ENCODE data around the gene SCN9A. TPM values are rescaled to one million over a fixed set of nuclear protein-coding genes. Genes with fewer than 3 reads are reported as not detected.

Gene SCN9A
- total and polyA plus RNA-seq, 2 donors (not counting 1 experiment from before 2014, with no cell fraction given) = 64.2 to 105 TPM

DNA sequence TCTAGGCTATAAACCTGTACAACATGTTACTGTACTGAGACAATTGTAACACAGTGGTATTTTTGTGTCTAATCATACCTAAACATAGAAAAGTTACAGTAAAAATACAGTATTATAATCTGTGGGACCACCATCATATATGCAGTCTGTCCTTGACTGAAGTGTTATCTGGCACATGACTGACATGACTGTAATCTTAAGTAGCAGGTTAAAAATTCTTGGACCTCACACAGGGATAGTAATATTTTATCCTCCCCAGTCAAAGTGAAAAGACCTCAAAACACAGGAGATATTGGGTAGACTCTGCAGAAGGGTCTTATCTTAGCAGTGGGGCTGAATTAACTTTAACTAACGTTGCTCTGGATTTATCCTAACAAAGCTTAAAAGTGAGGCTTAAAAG lies 4.9 kb upstream of the SCN9A start:
- H4K20me1 ChIP-seq (ENCODE audit: control insufficient read depth, extremely low read depth, insufficient read depth, low read length) = no peaks in the 10 kb centered on the region
- no peak overlapping the region for H2AFZ ChIP-seq (ENCODE audit: low read length)
- no peak overlapping the region for H3K9ac ChIP-seq (ENCODE audit: insufficient read depth, low read length)

DNA sequence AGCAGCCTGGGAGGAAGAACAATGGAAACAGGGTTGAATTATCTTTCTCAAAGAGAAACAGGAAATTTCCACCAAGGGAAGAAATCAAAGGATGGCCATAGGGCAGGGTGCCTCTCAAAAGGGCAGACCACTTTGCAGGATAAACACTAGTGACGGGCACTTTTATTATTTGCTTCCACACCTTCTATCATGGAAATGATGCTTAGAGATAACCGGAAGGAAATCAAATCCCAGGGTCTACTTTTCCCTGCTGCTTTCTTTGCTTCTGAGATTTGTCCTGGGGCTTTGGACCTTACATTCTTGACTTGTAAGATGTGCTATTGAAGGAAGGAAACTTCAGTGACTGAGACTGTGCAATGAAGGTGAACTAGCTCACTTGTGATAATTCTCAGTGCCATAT lies 1.1 kb upstream of the SCN9A start:
- Histone ChIP-seq H4K20me1 (ENCODE audit: control insufficient read depth, extremely low read depth, insufficient read depth, low read length) (no peaks in the 10 kb centered on the region), H3K27me3 (ENCODE audit: control insufficient read depth, insufficient read depth, low read length) (no peaks in the 10 kb centered on the region), H3K9ac (ENCODE audit: insufficient read depth, low read length) (no peak overlapping the region), H3K4me1 (ENCODE audit: control insufficient read depth, extremely low read depth, insufficient read depth, low read length) (peaks cover 2% of the 10 kb centered on the region), H3K4me2 (ENCODE audit: extremely low read depth, insufficient read depth, low read length) (peak overlapping the region; percentile 83), H3K9me3 (ENCODE audit: control insufficient read depth, insufficient read depth, low read depth, low read length) (no peaks in the 10 kb centered on the region), H3K27ac (ENCODE audit: insufficient read depth, low read length) (no peak overlapping the region), H3K79me2 (ENCODE audit: control insufficient read depth, insufficient read depth, low read length) (peaks cover 30% of the 10 kb centered on the region), H3K36me3 (ENCODE audit: control insufficient read depth, insufficient read depth, low read length) (no peaks in the 10 kb centered on the region), H3K4me3 (replicated peaks in 1 of 4; ENCODE audit: control extremely low read depth in 1 of 4, insufficient read depth in 1 of 4, low read depth in 3 of 4, low read length in 4 of 4) (peak overlapping the region in 2 of 4 experiments; percentile 87 to 89), H2AFZ (ENCODE audit: low read length) (no peak overlapping the region)
- no peak for DNase-seq (ENCODE audit: low read depth in 2 of 2)
- no peak for TF ChIP-seq EZH2 (IDR thresholded peaks at IDR 0.05; ENCODE audit: low read length, missing control alignments)
- TF ChIP-seq, protein P1, sequence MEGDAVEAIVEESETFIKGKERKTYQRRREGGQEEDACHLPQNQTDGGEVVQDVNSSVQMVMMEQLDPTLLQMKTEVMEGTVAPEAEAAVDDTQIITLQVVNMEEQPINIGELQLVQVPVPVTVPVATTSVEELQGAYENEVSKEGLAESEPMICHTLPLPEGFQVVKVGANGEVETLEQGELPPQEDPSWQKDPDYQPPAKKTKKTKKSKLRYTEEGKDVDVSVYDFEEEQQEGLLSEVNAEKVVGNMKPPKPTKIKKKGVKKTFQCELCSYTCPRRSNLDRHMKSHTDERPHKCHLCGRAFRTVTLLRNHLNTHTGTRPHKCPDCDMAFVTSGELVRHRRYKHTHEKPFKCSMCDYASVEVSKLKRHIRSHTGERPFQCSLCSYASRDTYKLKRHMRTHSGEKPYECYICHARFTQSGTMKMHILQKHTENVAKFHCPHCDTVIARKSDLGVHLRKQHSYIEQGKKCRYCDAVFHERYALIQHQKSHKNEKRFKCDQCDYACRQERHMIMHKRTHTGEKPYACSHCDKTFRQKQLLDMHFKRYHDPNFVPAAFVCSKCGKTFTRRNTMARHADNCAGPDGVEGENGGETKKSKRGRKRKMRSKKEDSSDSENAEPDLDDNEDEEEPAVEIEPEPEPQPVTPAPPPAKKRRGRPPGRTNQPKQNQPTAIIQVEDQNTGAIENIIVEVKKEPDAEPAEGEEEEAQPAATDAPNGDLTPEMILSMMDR (conservative IDR thresholded peaks at IDR 0.05 in 1 of 2, IDR thresholded peaks at IDR 0.05 in 1 of 2; ENCODE audit: low read depth in 1 of 2, low read length in 2 of 2) = no peak

More for the DNA sequence above, 4.9 kb upstream of the SCN9A start:
- peaks cover under 1% of the 10 kb centered on the region for H3K79me2 ChIP-seq (ENCODE audit: control insufficient read depth, insufficient read depth, low read length)
- H3K27ac ChIP-seq (ENCODE audit: insufficient read depth, low read length) = no peak overlapping the region
- H3K4me2 ChIP-seq (ENCODE audit: extremely low read depth, insufficient read depth, low read length) = no peak overlapping the region
- no peak for TF ChIP-seq EZH2 (IDR thresholded peaks at IDR 0.05; ENCODE audit: low read length, missing control alignments)
- TF ChIP-seq, protein P1 (conservative IDR thresholded peaks at IDR 0.05 in 1 of 2, IDR thresholded peaks at IDR 0.05 in 1 of 2; ENCODE audit: low read depth in 1 of 2, low read length in 2 of 2) = no peak
- no peaks in the 10 kb centered on the region for H3K9me3 ChIP-seq (ENCODE audit: control insufficient read depth, insufficient read depth, low read depth, low read length)
- H3K4me1 ChIP-seq (ENCODE audit: control insufficient read depth, extremely low read depth, insufficient read depth, low read length) = no peaks in the 10 kb centered on the region
- no peak for DNase-seq (ENCODE audit: low read depth in 2 of 2)
- H3K27me3 ChIP-seq (ENCODE audit: control insufficient read depth, insufficient read depth, low read length) = no peaks in the 10 kb centered on the region
- no peak overlapping the region for H3K4me3 ChIP-seq (replicated peaks in 1 of 4; ENCODE audit: control extremely low read depth in 1 of 4, insufficient read depth in 1 of 4, low read depth in 3 of 4, low read length in 4 of 4)
- no peaks in the 10 kb centered on the region for H3K36me3 ChIP-seq (ENCODE audit: control insufficient read depth, insufficient read depth, low read length)

DNA sequence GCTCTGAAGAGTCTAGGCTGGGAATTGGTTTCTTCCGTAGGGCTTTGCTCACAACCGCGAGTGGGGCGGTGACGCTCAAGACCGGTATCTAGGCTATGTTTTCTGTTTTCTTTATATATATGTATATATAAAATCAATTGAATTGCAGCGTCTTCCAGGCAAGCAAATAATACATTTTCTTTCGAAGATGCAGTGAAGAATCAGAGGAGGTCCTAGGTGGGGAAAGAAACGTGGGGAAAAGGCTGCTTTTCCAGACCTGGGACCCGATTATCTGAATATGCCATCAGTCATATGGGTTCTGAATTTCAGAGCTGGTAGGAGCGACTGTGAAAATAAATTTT lies 714 bp upstream of the SCN9A start:
- peak overlapping the region; percentile 74 for H3K27ac ChIP-seq (ENCODE audit: insufficient read depth, low read length)
- peak overlapping the region; percentile 99 for H2AFZ ChIP-seq (ENCODE audit: low read length)
- no peak for TF ChIP-seq EZH2 (IDR thresholded peaks at IDR 0.05; ENCODE audit: low read length, missing control alignments)
- TF ChIP-seq, protein P1 (conservative IDR thresholded peaks at IDR 0.05 in 1 of 2, IDR thresholded peaks at IDR 0.05 in 1 of 2; ENCODE audit: low read depth in 1 of 2, low read length in 2 of 2) = no peak
- peak overlapping the region; percentile 83 for H3K4me2 ChIP-seq (ENCODE audit: extremely low read depth, insufficient read depth, low read length)
- no peaks in the 10 kb centered on the region for H4K20me1 ChIP-seq (ENCODE audit: control insufficient read depth, extremely low read depth, insufficient read depth, low read length)
- no peak for DNase-seq (ENCODE audit: low read depth in 2 of 2)
- H3K4me1 ChIP-seq (ENCODE audit: control insufficient read depth, extremely low read depth, insufficient read depth, low read length) = peaks cover 2% of the 10 kb centered on the region
- peak overlapping the region; percentile 87 to 98 (median 92) for H3K4me3 ChIP-seq (replicated peaks in 1 of 4; ENCODE audit: control extremely low read depth in 1 of 4, insufficient read depth in 1 of 4, low read depth in 3 of 4, low read length in 4 of 4)
- no peaks in the 10 kb centered on the region for H3K36me3 ChIP-seq (ENCODE audit: control insufficient read depth, insufficient read depth, low read length)
- no peaks in the 10 kb centered on the region for H3K27me3 ChIP-seq (ENCODE audit: control insufficient read depth, insufficient read depth, low read length)
- H3K79me2 ChIP-seq (ENCODE audit: control insufficient read depth, insufficient read depth, low read length) = peaks cover 30% of the 10 kb centered on the region
- H3K9ac ChIP-seq (ENCODE audit: insufficient read depth, low read length) = peak overlapping the region; percentile 60
- no peaks in the 10 kb centered on the region for H3K9me3 ChIP-seq (ENCODE audit: control insufficient read depth, insufficient read depth, low read depth, low read length)

Measured in fibroblast of lung (primary cell).